ENCODE results near the gene CLIC4.
"Not testable (repeated sequence)": the region's sequence is repeated elsewhere in the genome, so short reads cannot be mapped to it uniquely, and the experiment has no call there.

The CLIC4 gene

DNA sequence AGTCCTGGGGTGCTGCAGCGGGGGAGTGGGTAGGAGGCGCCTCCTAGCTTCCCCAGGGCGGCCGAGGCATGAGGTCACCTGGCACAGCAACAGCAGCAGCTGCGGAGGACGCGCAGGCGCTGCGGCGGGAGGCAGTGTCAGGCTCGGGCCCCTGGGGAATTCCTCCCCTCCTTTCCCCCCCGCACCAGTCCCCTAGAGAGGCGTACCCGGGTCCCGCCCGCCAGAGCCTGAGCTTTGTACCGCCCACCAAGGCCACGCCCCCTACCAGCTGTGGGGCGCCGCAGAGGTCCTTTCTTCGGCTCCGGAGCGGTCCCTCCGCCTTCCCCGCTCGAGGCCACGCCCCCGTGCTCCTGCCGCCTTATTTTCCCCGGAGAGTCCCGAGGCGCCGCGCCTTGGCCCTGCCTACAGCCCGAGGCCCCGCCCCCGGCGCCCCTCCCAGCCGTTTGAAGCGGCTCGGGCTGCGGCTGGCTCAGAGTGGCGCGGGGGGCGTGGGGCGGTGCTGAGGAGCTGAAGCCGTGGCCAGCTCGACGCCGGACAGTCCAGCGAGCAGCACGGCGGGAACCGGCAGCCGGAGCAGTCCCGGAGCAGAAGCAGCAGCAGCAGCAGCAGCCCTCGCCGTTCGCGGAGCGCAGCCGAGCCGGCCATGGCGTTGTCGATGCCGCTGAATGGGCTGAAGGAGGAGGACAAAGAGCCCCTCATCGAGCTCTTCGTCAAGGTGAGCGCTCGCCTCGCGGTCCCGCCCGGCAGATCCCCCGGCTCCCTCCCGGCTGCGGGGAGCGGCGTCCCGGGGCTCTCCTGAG, at the start of gene CLIC4:
Gene CLIC4 (plus strand): TSS at position 537 of the 800 bp plus-strand sequence. CDS start 107 bp downstream, at position 644.
- H3K27ac ChIP-seq = peak within 1 kb of the TSS; percentile 89
- TF ChIP-seq, protein P1, sequence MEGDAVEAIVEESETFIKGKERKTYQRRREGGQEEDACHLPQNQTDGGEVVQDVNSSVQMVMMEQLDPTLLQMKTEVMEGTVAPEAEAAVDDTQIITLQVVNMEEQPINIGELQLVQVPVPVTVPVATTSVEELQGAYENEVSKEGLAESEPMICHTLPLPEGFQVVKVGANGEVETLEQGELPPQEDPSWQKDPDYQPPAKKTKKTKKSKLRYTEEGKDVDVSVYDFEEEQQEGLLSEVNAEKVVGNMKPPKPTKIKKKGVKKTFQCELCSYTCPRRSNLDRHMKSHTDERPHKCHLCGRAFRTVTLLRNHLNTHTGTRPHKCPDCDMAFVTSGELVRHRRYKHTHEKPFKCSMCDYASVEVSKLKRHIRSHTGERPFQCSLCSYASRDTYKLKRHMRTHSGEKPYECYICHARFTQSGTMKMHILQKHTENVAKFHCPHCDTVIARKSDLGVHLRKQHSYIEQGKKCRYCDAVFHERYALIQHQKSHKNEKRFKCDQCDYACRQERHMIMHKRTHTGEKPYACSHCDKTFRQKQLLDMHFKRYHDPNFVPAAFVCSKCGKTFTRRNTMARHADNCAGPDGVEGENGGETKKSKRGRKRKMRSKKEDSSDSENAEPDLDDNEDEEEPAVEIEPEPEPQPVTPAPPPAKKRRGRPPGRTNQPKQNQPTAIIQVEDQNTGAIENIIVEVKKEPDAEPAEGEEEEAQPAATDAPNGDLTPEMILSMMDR (conservative IDR thresholded peaks at IDR 0.05) = no peak

DNA sequence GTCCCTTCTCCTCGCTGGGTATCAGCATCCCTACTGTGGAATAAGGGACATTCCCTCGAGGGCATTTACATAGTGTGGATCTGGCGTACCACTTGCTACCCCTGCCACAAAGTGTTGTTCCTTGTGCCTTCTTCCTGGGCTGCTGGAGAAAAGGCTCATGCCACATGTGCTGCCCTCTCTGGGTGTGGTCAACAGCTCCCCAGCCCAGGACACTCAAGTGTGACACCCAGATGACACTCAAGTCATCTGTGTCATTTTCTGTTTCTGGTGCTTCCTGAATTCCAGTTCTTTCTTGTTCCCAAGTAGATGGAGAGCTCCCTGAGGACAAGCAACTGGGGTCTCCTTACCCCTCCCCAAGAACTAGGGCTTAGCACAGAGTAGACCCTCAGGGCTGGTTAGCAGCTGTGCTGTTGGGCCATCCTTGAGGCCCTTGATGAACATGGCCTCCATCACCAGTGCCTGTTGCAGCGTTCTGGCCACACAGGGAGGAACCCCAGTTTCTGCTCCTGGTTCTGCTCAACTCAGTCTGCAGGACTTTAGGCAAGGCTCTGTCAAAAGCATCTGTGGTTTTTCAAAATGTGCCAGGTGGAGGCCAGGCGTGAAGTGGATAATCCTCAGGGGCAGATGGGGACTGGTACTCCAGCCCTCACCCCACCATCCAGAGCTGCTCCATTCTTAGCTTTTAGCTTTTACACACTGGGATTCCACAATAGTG, 49.0 kb upstream of the CLIC4 start:
- no peak overlapping the region for H3K27ac ChIP-seq
- TF ChIP-seq, protein P1 (conservative IDR thresholded peaks at IDR 0.05) = no peak

GRCh38 chr1:24696756-24697330, 48.4 kb upstream of the CLIC4 start:
- TF ChIP-seq, protein P1 (conservative IDR thresholded peaks at IDR 0.05) = no peak
- no peak overlapping the region for H3K27ac ChIP-seq

GRCh38 chr1:24697453-24698001, 47.7 kb upstream of the CLIC4 start:
- H3K27ac ChIP-seq = not testable (repeated sequence)

DNA sequence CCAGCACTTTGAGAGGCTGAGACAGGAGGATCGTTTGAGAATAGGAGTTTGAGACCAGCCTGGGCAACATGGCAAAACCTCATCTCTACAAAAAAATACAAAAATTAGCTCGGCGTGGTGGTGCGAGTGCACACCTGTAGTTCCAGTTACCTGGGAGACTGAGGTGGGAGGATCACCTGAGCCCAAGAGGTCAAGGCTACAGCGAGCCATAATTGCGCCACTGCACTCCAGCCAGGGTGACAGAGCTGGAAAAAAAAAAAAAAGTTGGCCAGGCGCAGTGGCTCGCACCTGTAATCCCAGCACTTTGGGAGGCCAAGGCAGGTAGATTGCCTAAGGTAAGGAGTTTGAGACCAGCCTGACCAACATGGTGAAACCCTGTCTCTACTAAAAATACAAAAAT, 46.9 kb upstream of the CLIC4 start:
- not testable (repeated sequence) for H3K27ac ChIP-seq

DNA sequence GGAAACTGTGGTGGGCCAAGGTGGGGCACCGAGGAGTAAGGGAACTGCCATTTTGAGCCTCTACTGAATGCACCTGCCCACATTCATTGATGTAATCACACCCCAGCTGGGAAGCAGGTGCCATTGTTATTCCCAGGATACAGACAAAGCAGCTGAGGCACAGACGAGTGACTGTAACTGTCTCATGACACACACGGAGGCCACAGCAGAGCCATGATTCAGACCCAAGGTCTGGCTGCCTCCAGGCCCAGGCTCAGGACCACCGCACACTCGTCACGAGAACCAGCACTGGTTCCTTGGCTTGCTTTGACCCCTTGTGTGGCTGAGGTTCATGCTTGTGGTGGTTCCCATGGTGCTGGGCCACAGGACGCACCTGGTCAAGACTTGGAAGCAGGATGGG, 45.6 kb upstream of the CLIC4 start:
- TF ChIP-seq, protein P1 (conservative IDR thresholded peaks at IDR 0.05) = no peak
- H3K27ac ChIP-seq = no peak overlapping the region

DNA sequence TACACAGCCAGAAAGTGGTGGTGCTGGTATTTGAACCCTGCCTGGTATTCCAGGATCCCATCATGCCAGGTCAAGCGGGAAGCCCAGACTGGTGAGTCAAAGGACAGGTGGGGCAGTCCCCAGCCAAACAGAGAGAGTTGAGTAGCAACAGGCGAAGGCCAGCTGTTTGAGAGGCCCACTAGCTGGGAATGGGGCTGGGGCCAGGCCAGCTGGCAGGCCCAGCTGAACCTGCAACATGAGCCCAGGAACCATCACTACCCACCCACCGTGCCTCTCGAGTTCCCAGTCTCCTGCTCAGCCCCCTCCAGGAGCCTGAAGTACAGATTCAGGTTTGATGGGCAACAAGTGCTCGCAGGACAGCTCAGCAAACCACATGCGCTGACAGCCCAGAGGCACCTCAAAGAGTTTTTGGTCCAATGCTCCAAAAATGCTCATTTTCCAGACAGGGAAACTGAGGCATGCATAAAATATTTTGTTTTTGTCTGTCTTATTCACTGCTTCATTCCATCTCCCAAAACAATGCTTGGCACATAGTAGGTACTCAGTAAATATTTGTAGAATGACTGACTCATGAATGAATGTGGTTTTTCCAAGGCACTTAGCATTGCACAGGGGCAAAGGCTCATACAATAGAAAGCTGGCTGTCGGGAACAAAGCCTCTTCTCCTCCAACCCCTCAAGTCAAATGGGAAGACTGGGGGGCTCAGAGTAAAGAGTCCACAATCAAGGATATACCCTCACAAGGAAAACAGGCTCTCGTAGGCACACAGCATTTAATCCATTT, 42.5 kb upstream of the CLIC4 start:
- H3K27ac ChIP-seq = no peak overlapping the region
- TF ChIP-seq, protein P1 (conservative IDR thresholded peaks at IDR 0.05) = no peak

Data from VCaP (cell line).